GM21423 (cell line): Measurements from ENCODE around the gene TAF6L.
"Not testable (repeated sequence)": the region's sequence is repeated elsewhere in the genome, so short reads cannot be mapped to it uniquely, and the experiment has no call there.

ENCODE experiments used
- ATAC-seq: cut with Tn5 transposase; IDR thresholded peaks from one replicate; pipeline ENCODE4 v1.9.1; 2021; ENCODE audit warnings: mild to moderate bottlenecking, moderate library complexity; ENCODE audit not compliant: unreplicated experiment

The TAF6L gene

GRCh38 chr11:62771144-62772021 lies at the start of gene TAF6L:
TAF6L (plus strand) TSS chr11:62771396; CDS start chr11:62775784, 4,388 bp downstream.
- peak; percentile 79 for ATAC-seq

- no peak for ATAC-seq
Observed at GRCh38 chr11:62721994-62722393, 49.2 kb upstream of the TAF6L start.

GRCh38 chr11:62724171-62724570 lies 47.0 kb upstream of the TAF6L start:
- ATAC-seq: no peak

DNA sequence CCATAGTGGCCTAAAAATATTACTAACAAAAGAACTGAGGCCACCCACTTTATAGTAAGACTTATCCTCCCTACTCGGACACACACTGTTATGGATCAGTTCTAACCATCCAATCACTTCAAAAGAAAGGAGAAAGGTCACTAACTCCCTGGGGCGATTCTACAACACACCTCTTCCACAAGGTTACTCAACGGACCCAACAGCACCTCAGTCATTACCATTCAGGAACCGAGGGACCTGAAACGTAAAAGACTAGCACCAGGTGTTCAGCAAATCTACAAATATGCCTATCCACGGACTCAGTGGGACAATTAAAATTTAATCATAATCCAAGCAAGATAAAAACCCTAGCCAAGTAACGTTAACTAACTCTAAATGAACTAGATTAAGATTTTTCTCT lies 45.5 kb upstream of the TAF6L start:
- no peak for ATAC-seq

GRCh38 chr11:62726156-62726914 lies 44.9 kb upstream of the TAF6L start:
- ATAC-seq: peak; percentile 5

- ATAC-seq: no peak
Observed at GRCh38 chr11:62726915-62727164, 44.4 kb upstream of the TAF6L start.

DNA sequence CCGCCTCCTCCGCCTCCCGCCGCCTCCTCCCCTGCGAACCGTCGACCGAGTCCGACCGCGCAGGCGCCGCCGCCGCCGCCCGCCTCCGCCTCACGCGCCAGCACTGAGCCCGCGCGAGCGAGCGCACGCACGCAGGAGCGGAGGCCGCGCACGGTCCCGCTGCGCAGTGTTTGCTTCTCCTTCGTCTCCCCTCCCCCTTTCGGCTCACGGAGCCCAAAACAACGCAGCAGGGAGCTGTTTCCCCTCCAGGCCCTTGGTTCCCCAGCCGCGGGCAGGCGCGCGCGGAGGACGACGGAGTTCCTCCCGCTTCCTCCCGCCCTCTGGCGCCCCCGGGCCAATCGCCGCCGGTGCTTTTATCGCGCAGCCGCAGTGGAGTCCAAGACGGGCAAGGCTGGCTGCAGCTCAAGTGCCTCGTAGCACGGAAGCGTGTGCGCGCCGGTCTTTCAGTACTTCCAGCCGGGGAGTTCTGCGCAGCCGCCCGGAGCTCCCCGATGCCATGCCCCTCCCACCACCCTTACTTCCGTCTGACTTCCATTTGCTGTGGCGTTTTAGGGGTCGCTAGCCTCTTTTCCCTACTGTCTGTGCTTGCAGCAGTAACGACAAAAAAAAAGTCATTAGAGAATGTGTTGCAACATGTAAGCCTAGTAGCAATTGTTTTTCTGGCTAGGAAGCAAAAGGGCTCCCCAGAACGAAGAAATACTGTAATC lies 43.9 kb upstream of the TAF6L start, which contains the start of gene HNRNPUL2:
HNRNPUL2 (minus strand) TSS at position 293 of the 707 bp plus-strand sequence. CDS start 301 bp downstream, outside the sequence.
- ATAC-seq: peak; percentile 72

GRCh38 chr11:62727872-62728170 lies 43.4 kb upstream of the TAF6L start:
- ATAC-seq: peak; percentile 51

- ATAC-seq: peak; percentile 11
Observed at GRCh38 chr11:62728171-62728988, 42.8 kb upstream of the TAF6L start, which contains the start of gene TTC9C. TTC9C (plus strand) TSS chr11:62728486; CDS start chr11:62728849, 363 bp downstream.

GRCh38 chr11:62730076-62730475 lies 41.1 kb upstream of the TAF6L start:
- ATAC-seq: not testable (repeated sequence)

GRCh38 chr11:62732830-62733229 lies 38.4 kb upstream of the TAF6L start:
- no peak for ATAC-seq

GRCh38 chr11:62737196-62737595 lies 34.0 kb upstream of the TAF6L start:
- ATAC-seq: no peak

- ATAC-seq: no peak
Observed at GRCh38 chr11:62747475-62748160, 23.6 kb upstream of the TAF6L start.

GRCh38 chr11:62749931-62750330 lies 21.3 kb upstream of the TAF6L start:
- ATAC-seq: not testable (repeated sequence)

DNA sequence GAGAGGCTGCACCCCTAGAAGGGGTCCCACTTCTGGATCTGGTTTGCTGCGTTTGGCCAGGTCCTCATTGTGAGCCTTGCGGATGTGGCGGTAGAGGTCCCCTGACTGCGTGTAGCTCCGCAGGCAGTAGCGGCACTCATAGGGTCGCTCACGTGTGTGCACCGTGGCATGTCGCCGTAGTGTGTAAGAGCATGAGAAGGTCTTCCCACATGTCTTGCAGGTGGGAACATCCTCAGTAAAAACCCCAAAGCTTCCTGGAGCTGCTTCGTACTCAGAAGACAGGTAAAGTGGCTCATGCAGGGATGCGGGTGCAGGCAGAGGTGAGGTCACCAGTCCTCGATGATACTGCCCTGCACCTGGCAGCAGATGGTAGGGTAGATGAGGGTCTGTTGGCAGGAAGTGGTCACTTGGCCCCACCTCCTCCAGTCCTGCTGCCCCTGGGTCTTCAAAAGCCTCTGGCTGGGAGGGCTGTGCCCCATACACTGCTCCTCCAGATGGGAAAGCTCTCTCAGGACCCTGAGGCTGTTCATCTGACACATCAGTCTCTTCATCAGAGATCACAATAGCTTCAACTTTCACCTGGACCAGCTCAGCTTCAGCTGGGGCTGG lies 18.9 kb upstream of the TAF6L start:
- ATAC-seq: no peak

DNA sequence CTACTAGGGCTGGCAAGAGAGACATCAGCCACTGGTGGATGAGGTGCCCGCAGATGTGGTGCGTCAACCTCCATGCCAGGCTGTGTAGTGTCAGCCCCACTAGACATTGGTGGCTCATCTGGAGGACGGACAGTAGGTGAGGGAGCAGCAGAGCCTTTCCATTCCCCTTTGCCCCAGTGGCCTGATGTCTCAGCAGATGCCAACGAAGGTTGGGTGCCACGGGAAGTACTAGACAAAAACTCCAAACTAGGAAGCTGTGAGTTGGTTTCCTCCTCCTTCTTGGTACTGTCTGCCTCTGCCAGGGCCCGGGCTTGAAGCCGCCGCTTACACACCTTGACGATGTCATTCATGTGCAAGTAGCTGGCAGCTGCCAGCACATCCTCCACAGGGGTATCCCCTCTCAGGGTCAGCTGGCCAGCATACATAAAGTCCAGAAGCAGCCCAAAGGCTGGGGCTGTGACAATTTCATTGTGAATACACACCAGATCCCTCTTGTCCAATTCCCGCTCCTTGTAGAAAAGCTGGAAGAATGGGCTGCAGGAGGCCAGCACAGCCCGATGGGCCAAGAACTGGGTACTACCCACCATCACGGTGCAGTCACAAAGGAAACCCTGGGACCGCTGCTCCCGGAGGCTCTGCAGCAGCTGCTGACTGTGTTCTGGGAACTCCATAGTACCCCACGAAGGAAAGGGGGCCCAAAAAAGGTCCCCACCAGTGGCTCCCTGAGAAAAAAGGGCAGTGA lies 18.0 kb upstream of the TAF6L start:
- no peak for ATAC-seq

DNA sequence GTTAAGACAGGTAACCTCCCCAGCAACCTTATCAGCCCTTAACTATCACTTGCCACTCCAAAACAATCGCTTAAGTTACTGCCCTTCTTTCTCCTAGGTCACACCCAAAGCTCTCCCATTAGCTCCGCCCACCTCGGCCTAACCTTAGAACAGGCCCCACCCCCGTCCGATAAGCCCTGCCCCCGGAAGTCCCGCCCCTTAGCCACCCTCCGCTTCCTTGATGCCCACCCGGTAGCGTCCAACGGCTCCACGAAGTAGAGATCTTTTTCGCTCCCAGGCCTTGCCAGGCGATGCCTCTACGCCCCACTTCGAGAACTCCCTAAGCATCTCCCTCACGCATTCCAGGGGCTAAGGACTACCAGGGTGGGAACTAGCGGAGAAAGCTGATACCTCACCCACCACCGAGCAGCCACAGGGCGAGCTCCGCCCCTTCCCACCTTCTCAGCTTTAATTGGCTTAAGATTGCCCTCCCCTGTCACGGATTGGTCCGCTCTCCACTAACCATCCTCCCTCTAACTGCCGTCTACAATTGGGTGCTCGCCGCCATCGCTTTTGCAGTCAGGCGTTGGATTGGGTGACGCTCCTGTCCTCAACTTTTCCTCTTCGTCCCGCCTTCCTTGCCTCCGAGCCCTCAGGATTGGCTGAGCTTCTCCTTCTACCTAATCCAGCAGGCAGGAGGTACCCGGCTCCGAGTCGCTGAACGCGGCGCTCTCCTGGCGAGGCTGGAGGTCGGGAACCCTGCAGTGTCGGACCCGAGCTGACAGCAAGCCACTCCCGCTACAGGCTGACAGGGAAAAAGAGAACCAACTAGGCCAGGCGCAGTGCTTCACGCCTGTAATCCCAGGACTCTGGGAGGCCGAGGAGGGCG lies 17.2 kb upstream of the TAF6L start, which contains the start of gene ZBTB3:
ZBTB3 (minus strand) TSS at position 425 of the 868 bp plus-strand sequence. CDS start 496 bp downstream, outside the sequence.
- peak; percentile 94 for ATAC-seq

GRCh38 chr11:62755086-62755615 lies 16.0 kb upstream of the TAF6L start:
- no peak for ATAC-seq
